Activated T-helper 9 cell treated with anti-CD3 and anti-CD28 coated beads, Interleukin-2, amount 50 U/mL, for 16 hours (primary cell): Measurements from ENCODE around the gene IQSEC3.
"Not testable (repeated sequence)": the region's sequence is repeated elsewhere in the genome, so short reads cannot be mapped to it uniquely, and the experiment has no call there.

ENCODE experiments used
- DNase-seq: peaks from one replicate; pipeline ENCODE4 v3.0.0-alpha.2; 2020; ENCODE audit warnings: low read depth

The IQSEC3 gene

GRCh38 chr12:111699-112493 lies 45.3 kb downstream of the IQSEC3 start:
- DNase-seq, result no peak

- DNase-seq, result no peak
These were observed 46.8 kb downstream of the IQSEC3 start for GRCh38 chr12:113347-113746.

GRCh38 chr12:114626-115211 lies 48.2 kb downstream of the IQSEC3 start:
- no peak for DNase-seq

- DNase-seq, result no peak
These were observed 49.0 kb downstream of the IQSEC3 start for GRCh38 chr12:115518-115917.

- no peak for DNase-seq
These were observed 49.7 kb downstream of the IQSEC3 start for GRCh38 chr12:115960-116915.

- DNase-seq, result no peak
These were observed 50.7 kb downstream of the IQSEC3 start for GRCh38 chr12:117311-117710.

- no peak for DNase-seq
These were observed 51.3 kb downstream of the IQSEC3 start for GRCh38 chr12:117816-118345.

- no peak for DNase-seq
These were observed 52.0 kb downstream of the IQSEC3 start for GRCh38 chr12:118591-118990.

- DNase-seq, result no peak
These were observed 54.4 kb downstream of the IQSEC3 start for GRCh38 chr12:120951-121350.

- no peak for DNase-seq
These were observed 55.1 kb downstream of the IQSEC3 start for GRCh38 chr12:121647-122046.

- DNase-seq, result no peak
These were observed 58.5 kb downstream of the IQSEC3 start for GRCh38 chr12:125075-125474.

GRCh38 chr12:125566-125965 lies 59.0 kb downstream of the IQSEC3 start:
- DNase-seq, result no peak

- DNase-seq, result no peak
These were observed 61.5 kb downstream of the IQSEC3 start for GRCh38 chr12:128079-128478.

- DNase-seq, result no peak
These were observed 62.4 kb downstream of the IQSEC3 start for GRCh38 chr12:129001-129400.

GRCh38 chr12:130519-130918 lies 64.0 kb downstream of the IQSEC3 start:
- DNase-seq, result no peak

GRCh38 chr12:131008-131407 lies 64.4 kb downstream of the IQSEC3 start:
- DNase-seq, result no peak

GRCh38 chr12:131732-132495 lies 65.3 kb downstream of the IQSEC3 start:
- DNase-seq, result no peak

GRCh38 chr12:133616-134232 lies 67.2 kb downstream of the IQSEC3 start:
- DNase-seq, result not testable (repeated sequence)

GRCh38 chr12:135138-135537 lies 68.6 kb downstream of the IQSEC3 start:
- no peak for DNase-seq

- no peak for DNase-seq
These were observed 71.8 kb downstream of the IQSEC3 start for GRCh38 chr12:138171-138897.
